BLaER1 treated with 17β-estradiol and CSF1 and Interleukin-3, amounts not matched to agents 10 nM and 100 nM (cell line): ENCODE measurements around the gene PNPLA3.
A peak's percentile ranks its signal among the peaks of the same experiment; 100 is the strongest.

Experiments
- H3K27ac ChIP-seq, 11 experiments: shearing (Covaris generic); formaldehyde crosslinking; 2 replicates each; pipeline ENCODE4 v1.8.1; 2022
- H3K27me3 ChIP-seq, 11 experiments: shearing (Covaris generic); formaldehyde crosslinking; 2 replicates each; pipeline ENCODE4 v1.8.1; 2022
- H3K36me3 ChIP-seq, 11 experiments: shearing (Covaris generic); formaldehyde crosslinking; 2 replicates each; pipeline ENCODE4 v1.8.1; 2022
- H3K4me1 ChIP-seq, 10 experiments: shearing (Covaris generic); formaldehyde crosslinking; 2 replicates each; pipeline ENCODE4 v1.8.1; 2022
- H3K4me2 ChIP-seq, 11 experiments: shearing (Covaris generic); formaldehyde crosslinking; 2 replicates each; pipeline ENCODE4 v1.8.1; 2022
- H3K4me3 ChIP-seq, 10 experiments: shearing (Covaris generic); formaldehyde crosslinking; 2 replicates each; pipeline ENCODE4 v1.8.1; 2022
- H3K9ac ChIP-seq, 11 experiments: shearing (Covaris generic); formaldehyde crosslinking; 2 replicates each; pipeline ENCODE4 v1.8.1; 2022
- H3K9me3 ChIP-seq, 11 experiments: shearing (Covaris generic); formaldehyde crosslinking; replicated peaks in 1 of 11; 2 replicates each; pipeline ENCODE4 v1.8.1; 2022
- H4K20me1 ChIP-seq, 11 experiments: shearing (Covaris generic); formaldehyde crosslinking; 2 replicates each; pipeline ENCODE4 v1.8.1; 2022
- Cebpa-rat ChIP-seq, 11 experiments: shearing (Covaris generic); IDR thresholded peaks; 2 replicates each; pipeline ENCODE4 v1.8.1; 2022

PNPLA3 gene

DNA sequence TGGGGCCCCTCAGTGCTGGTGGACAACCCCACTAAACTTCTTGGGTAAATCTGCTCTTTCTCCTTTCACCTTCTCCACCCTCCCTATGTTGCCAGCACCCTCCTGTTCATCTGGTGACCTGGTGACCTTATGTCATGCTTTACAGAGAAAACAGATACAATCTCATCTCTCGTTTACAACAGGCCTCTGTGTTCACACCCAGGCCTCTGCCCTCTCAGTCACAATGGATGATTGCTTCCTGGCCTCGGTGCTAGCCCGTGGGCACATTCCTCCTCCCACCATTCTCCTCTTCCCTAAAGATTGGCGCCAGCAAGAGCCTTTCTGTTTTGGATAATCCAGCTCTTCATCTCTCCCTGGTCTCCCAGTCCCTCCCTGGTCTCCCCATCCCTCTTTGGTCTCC, 12.3 kb upstream of the PNPLA3 start:
- no peak overlapping the region for H3K4me2 ChIP-seq
- no peaks in the 10 kb centered on the region for H3K27me3 ChIP-seq
- no peak overlapping the region for H3K9ac ChIP-seq
- no peak for TF ChIP-seq Cebpa-rat (IDR thresholded peaks at IDR 0.05)
- no peak overlapping the region for H3K27ac ChIP-seq
- no peaks in the 10 kb centered on the region for H3K36me3 ChIP-seq
- no peaks in the 10 kb centered on the region for H3K4me1 ChIP-seq
- no peaks in the 10 kb centered on the region for H3K9me3 ChIP-seq
- no peak overlapping the region for H3K4me3 ChIP-seq
- no peaks in the 10 kb centered on the region; a peak in 1 of 22 replicates for H4K20me1 ChIP-seq

DNA sequence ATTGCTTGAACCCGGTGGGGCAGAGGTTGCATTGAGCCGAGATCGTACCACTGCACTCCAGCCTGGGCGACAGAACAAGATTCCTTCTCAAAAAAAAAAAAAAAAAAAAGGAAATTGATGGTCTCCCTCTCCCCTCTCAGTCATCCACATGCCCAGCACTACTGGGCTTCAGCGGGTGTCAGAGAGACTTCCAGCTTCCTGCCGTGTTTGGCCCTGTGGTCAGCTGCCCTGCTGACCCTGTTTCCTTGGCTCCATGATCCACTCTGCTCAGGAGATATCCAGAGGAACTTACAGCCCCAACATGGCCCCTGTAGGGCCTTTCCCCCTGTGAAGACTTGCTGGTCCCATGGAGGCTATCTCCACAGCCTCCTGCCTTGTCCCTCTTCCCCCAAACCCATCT, 6.1 kb upstream of the PNPLA3 start:
- no peak overlapping the region for H3K9ac ChIP-seq
- H3K27me3 ChIP-seq, result no peaks in the 10 kb centered on the region
- no peak for TF ChIP-seq Cebpa-rat (IDR thresholded peaks at IDR 0.05)

DNA sequence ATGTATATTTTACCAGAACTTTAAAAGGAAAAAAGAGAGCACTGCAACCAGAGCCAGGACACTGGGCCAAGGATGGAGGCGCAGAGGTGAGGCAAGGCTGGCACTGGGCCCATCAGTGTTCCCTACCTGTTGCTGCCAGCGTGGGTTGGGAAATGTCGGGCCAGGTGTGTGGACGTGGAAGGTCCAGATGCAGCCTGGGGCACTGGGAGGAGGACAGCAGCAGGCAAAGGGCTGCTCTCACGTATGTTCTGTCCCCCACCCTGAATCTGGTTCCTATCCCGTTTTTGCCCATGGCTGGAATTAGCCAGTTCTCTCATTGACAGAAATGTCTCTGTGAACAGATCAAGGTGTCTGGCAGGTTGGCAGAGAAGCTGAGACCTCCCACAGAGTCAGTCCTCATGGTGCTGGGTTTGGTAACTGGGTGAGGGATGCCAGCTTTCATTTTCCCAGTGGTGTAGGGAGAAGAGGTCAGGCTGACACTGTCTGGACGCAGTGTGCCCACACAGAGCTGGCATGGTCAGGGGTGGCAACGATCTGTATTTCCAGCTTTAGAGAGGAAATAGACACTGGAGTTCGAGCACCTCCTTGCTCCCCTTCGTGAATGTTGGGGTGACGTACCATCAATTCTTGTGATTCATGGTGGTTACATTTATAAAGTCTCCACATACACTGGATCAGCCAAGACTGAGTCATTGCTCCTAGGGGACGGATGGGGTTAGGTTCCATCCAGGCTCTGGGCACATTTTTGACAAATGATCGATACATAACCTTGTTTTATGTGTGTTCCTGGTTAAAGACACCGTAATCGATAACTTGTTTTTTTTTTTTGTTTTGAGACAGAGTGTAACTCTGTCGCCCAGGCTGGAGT, 4.3 kb upstream of the PNPLA3 start:
- Histone ChIP-seq H3K9ac (no peak overlapping the region), H3K4me1 (peaks cover 11 to 35% (median 18%) of the 10 kb centered on the region in 10 experiments; a peak in 16 of 20 replicates), H3K4me3 (no peak overlapping the region), H4K20me1 (peaks cover 0 to 4% (median 0%) of the 10 kb centered on the region in 11 experiments; a peak in 3 of 22 replicates), H3K4me2 (no peak overlapping the region), H3K36me3 (no peaks in the 10 kb centered on the region), H3K9me3 (no peaks in the 10 kb centered on the region), H3K27ac (no peak overlapping the region), H3K27me3 (peaks cover 4 to 8% (median 7%) of the 10 kb centered on the region in 11 experiments; a peak in 20 of 22 replicates)
- TF ChIP-seq Cebpa-rat (IDR thresholded peaks at IDR 0.05), result no peak

More for the DNA sequence above, 6.1 kb upstream of the PNPLA3 start:
- H4K20me1 ChIP-seq, result no peaks in the 10 kb centered on the region; a peak in 2 of 22 replicates
- H3K4me2 ChIP-seq, result peak overlapping the region in 1 of 11 experiments; percentile 30; a peak in 2 of 22 replicates
- H3K36me3 ChIP-seq, result no peaks in the 10 kb centered on the region
- peaks cover 0 to 23% (median 5%) of the 10 kb centered on the region in 10 experiments; a peak in 8 of 20 replicates for H3K4me1 ChIP-seq
- H3K4me3 ChIP-seq, result no peak overlapping the region
- H3K9me3 ChIP-seq, result no peaks in the 10 kb centered on the region
- no peak overlapping the region for H3K27ac ChIP-seq

DNA sequence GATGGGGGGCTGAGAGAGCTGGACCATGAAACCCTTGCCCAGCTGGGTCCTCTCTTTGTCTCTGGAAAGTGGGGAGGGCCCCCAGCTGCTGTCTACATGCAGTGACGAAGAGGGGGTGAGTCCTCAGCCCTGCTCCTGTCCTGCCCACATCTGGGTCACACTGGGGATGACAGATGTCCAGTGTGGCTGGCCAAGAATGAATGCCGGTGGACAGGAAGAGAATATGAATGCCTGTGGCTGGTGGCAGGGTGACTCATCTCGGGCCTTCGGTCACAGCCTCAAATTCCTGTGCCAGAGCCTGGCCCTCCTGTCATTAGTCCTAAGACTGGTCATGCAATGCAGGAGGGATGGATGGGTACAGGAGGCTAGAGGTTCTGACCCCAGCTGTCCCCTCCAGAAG, 2.2 kb upstream of the PNPLA3 start:
- peaks cover 0 to 5% (median 0%) of the 10 kb centered on the region in 11 experiments; a peak in 3 of 22 replicates for H4K20me1 ChIP-seq
- H3K4me1 ChIP-seq, result peaks cover 12 to 43% (median 19%) of the 10 kb centered on the region in 10 experiments; a peak in 16 of 20 replicates
- H3K4me3 ChIP-seq, result no peak overlapping the region
- H3K27ac ChIP-seq, result no peak overlapping the region
- no peak overlapping the region for H3K9ac ChIP-seq
- no peaks in the 10 kb centered on the region for H3K36me3 ChIP-seq
- TF ChIP-seq Cebpa-rat (IDR thresholded peaks at IDR 0.05), result no peak
- H3K9me3 ChIP-seq, result no peaks in the 10 kb centered on the region
- H3K27me3 ChIP-seq, result peaks cover 11 to 19% (median 15%) of the 10 kb centered on the region in 11 experiments; a peak in 20 of 22 replicates
- H3K4me2 ChIP-seq, result peak overlapping the region in 4 of 11 experiments; percentile 20 to 69 (median 50); a peak in 8 of 22 replicates

GRCh38 chr22:43922123-43922522, 1.5 kb upstream of the PNPLA3 start:
- no peak overlapping the region for H3K9ac ChIP-seq
- peaks cover 12 to 43% (median 19%) of the 10 kb centered on the region in 10 experiments; a peak in 16 of 20 replicates for H3K4me1 ChIP-seq
- TF ChIP-seq Cebpa-rat (IDR thresholded peaks at IDR 0.05), result no peak
- H3K27ac ChIP-seq, result no peak overlapping the region
- H3K4me2 ChIP-seq, result peak overlapping the region in 3 of 11 experiments; percentile 49 to 69 (median 52); a peak in 5 of 22 replicates
- peaks cover 11 to 19% (median 15%) of the 10 kb centered on the region in 11 experiments; a peak in 20 of 22 replicates for H3K27me3 ChIP-seq
- H4K20me1 ChIP-seq, result peaks cover 0 to 5% (median 0%) of the 10 kb centered on the region in 11 experiments; a peak in 3 of 22 replicates
- H3K9me3 ChIP-seq, result no peaks in the 10 kb centered on the region
- no peak overlapping the region for H3K4me3 ChIP-seq
- H3K36me3 ChIP-seq, result no peaks in the 10 kb centered on the region

DNA sequence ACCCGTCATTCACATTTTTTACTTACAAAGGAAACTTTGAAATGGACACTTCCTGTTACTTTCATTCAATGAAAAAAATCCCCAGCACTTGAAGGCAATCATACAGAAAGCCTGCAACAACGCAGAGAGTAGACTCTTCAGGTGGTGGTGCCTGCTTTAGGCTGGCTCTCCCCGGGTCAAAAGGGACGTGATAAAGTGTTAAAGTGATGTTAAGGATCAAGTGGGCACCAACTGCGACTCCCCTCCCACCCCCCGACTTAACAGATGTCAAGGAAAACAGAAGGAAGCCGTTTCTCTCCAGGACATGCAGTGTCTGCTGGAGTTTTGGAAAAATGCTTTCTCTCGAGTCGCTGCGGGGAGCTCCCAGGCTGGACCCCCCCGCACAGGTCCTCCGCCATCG, 414 bp upstream of the PNPLA3 start:
- Histone ChIP-seq H3K9me3 (no peaks in the 10 kb centered on the region), H3K27ac (peak overlapping the region in 6 of 11 experiments; percentile 24 to 66 (median 44); a peak in 10 of 22 replicates), H3K4me3 (peak overlapping the region in 9 of 10 experiments; percentile 23 to 68 (median 64); a peak in 12 of 20 replicates), H3K27me3 (peaks cover 11 to 19% (median 15%) of the 10 kb centered on the region in 11 experiments; a peak in 20 of 22 replicates), H4K20me1 (peaks cover 0 to 5% (median 0%) of the 10 kb centered on the region in 11 experiments; a peak in 3 of 22 replicates), H3K9ac (peak overlapping the region in 6 of 11 experiments; percentile 52 to 59 (median 56); a peak in 9 of 22 replicates), H3K4me1 (peaks cover 12 to 43% (median 21%) of the 10 kb centered on the region in 10 experiments; a peak in 16 of 20 replicates), H3K4me2 (peak overlapping the region; percentile 68 to 83 (median 79)), H3K36me3 (no peaks in the 10 kb centered on the region)
- TF ChIP-seq Cebpa-rat (IDR thresholded peaks at IDR 0.05), result no peak

GRCh38 chr22:43924877-43925276, 1.3 kb downstream of the PNPLA3 start:
- H3K4me1 ChIP-seq, result peaks cover 12 to 51% (median 24%) of the 10 kb centered on the region in 10 experiments; a peak in 16 of 20 replicates
- no peak overlapping the region for H3K4me3 ChIP-seq
- no peak overlapping the region for H3K9ac ChIP-seq
- no peak for TF ChIP-seq Cebpa-rat (IDR thresholded peaks at IDR 0.05)
- H3K36me3 ChIP-seq, result no peaks in the 10 kb centered on the region
- 0 out of 22 replicates have a peak overlapping the region, but pooled peaks of 2 of the 11 experiments have one; percentile 3 to 18 for H3K4me2 ChIP-seq
- peaks cover 11 to 19% (median 15%) of the 10 kb centered on the region in 11 experiments; a peak in 20 of 22 replicates for H3K27me3 ChIP-seq
- H3K9me3 ChIP-seq, result no peaks in the 10 kb centered on the region
- peaks cover 0 to 5% (median 0%) of the 10 kb centered on the region in 11 experiments; a peak in 2 of 22 replicates for H4K20me1 ChIP-seq
- H3K27ac ChIP-seq, result no peak overlapping the region

GRCh38 chr22:43925433-43926348, 2.1 kb downstream of the PNPLA3 start:
- no peaks in the 10 kb centered on the region for H3K36me3 ChIP-seq
- H3K9ac ChIP-seq, result peak overlapping the region in 1 of 11 experiments; percentile 15; a peak in 1 of 22 replicates
- peaks cover 11 to 19% (median 15%) of the 10 kb centered on the region in 11 experiments; a peak in 20 of 22 replicates for H3K27me3 ChIP-seq
- H4K20me1 ChIP-seq, result peaks cover 0 to 5% (median 0%) of the 10 kb centered on the region in 11 experiments; a peak in 2 of 22 replicates
- no peak for TF ChIP-seq Cebpa-rat (IDR thresholded peaks at IDR 0.05)
- H3K4me1 ChIP-seq, result peaks cover 12 to 51% (median 24%) of the 10 kb centered on the region in 10 experiments; a peak in 16 of 20 replicates
- H3K27ac ChIP-seq, result no peak overlapping the region
- no peaks in the 10 kb centered on the region for H3K9me3 ChIP-seq
- H3K4me2 ChIP-seq, result 0 out of 22 replicates have a peak overlapping the region, but pooled peaks of 3 of the 11 experiments have one; percentile 3 to 18 (median 12)
- H3K4me3 ChIP-seq, result no peak overlapping the region
